GM21360 (cell line): ENCODE results near the gene ARL5A.
"Not testable (repeated sequence)": the region's sequence is repeated elsewhere in the genome, so short reads cannot be mapped to it uniquely, and the experiment has no call there.

Source experiments
- ATAC-seq: cut with Tn5 transposase; IDR thresholded peaks from one replicate; pipeline ENCODE4 v1.9.1; 2021; ENCODE audit warnings: mild to moderate bottlenecking, moderate library complexity; ENCODE audit not compliant: unreplicated experiment

Gene ARL5A

GRCh38 chr2:151828143-151828889 is at the start of gene ARL5A:
ARL5A (minus strand) TSS chr2:151828421; CDS start chr2:151828176, 245 bp downstream.
- peak; percentile 90 for ATAC-seq

GRCh38 chr2:151875631-151876030 is 47.4 kb upstream of the ARL5A start:
- not testable (repeated sequence) for ATAC-seq

GRCh38 chr2:151872463-151872862 is 44.2 kb upstream of the ARL5A start:
- no peak for ATAC-seq

GRCh38 chr2:151869291-151869690 is 41.1 kb upstream of the ARL5A start:
- no peak for ATAC-seq

GRCh38 chr2:151862700-151863099 is 34.5 kb upstream of the ARL5A start:
- peak; percentile 98 for ATAC-seq

- no peak for ATAC-seq
These were observed 33.0 kb upstream of the ARL5A start for GRCh38 chr2:151861174-151861573.

- ATAC-seq, result no peak
These were observed 32.5 kb upstream of the ARL5A start for GRCh38 chr2:151860613-151861146.

- ATAC-seq, result no peak
These were observed 32.0 kb upstream of the ARL5A start for GRCh38 chr2:151860210-151860609.

- no peak for ATAC-seq
These were observed 29.4 kb upstream of the ARL5A start for GRCh38 chr2:151857650-151858049.

- ATAC-seq, result no peak
These were observed 26.9 kb upstream of the ARL5A start for GRCh38 chr2:151855111-151855510.

GRCh38 chr2:151853070-151853758 is 25.0 kb upstream of the ARL5A start:
- no peak for ATAC-seq

GRCh38 chr2:151852260-151853069 is 24.2 kb upstream of the ARL5A start:
- no peak for ATAC-seq

- ATAC-seq, result no peak
These were observed 23.5 kb upstream of the ARL5A start for GRCh38 chr2:151851761-151852160.

GRCh38 chr2:151849413-151850010 is 21.3 kb upstream of the ARL5A start:
- ATAC-seq, result no peak

- no peak for ATAC-seq
These were observed 17.7 kb upstream of the ARL5A start for GRCh38 chr2:151845884-151846283.

- no peak for ATAC-seq
These were observed 17.3 kb upstream of the ARL5A start for GRCh38 chr2:151845481-151845880.

- ATAC-seq, result no peak
These were observed 16.1 kb upstream of the ARL5A start for GRCh38 chr2:151844211-151844896.

GRCh38 chr2:151843691-151844061 is 15.5 kb upstream of the ARL5A start:
- ATAC-seq, result no peak

- ATAC-seq, result peak; percentile 27
These were observed 14.8 kb upstream of the ARL5A start for GRCh38 chr2:151842830-151843690.
